GM12801 (cell line): ENCODE data around the gene CCNY.

Source experiments
- TF ChIP-seq, protein P1 (sequence below): IDR thresholded peaks from one replicate; pipeline ENCODE4 v1.5.1; 2011; ENCODE audit warnings: control low read depth; ENCODE audit not compliant: insufficient read length; ENCODE audit errors: extremely low read depth

CCNY gene

GRCh38 chr10:35570397-35570796 lies 234.1 kb downstream of the CCNY start:
- TF ChIP-seq, protein P1, sequence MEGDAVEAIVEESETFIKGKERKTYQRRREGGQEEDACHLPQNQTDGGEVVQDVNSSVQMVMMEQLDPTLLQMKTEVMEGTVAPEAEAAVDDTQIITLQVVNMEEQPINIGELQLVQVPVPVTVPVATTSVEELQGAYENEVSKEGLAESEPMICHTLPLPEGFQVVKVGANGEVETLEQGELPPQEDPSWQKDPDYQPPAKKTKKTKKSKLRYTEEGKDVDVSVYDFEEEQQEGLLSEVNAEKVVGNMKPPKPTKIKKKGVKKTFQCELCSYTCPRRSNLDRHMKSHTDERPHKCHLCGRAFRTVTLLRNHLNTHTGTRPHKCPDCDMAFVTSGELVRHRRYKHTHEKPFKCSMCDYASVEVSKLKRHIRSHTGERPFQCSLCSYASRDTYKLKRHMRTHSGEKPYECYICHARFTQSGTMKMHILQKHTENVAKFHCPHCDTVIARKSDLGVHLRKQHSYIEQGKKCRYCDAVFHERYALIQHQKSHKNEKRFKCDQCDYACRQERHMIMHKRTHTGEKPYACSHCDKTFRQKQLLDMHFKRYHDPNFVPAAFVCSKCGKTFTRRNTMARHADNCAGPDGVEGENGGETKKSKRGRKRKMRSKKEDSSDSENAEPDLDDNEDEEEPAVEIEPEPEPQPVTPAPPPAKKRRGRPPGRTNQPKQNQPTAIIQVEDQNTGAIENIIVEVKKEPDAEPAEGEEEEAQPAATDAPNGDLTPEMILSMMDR: no peak

DNA sequence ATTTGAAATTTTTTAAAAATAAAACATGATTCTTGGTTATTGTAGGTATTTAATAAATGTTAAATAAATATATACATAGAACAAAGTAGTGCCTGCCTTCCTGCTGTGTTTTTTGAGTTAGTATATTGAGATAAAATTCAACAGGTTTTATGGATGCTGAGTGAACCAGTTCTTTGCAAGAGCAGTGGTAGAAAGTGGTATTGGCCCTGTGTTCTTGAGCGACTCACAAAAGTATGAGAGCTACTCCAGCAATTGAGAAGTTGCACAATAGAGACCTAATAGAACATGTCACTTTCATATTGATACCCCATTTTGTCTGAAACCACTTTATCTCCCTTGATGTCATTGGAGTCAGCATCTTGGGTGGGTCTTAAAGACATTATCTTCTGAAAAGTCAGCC lies 236.3 kb downstream of the CCNY start:
- TF ChIP-seq, protein P1: no peak

GRCh38 chr10:35573796-35574195 lies 237.5 kb downstream of the CCNY start:
- TF ChIP-seq, protein P1: no peak

GRCh38 chr10:35574924-35575352 lies 238.6 kb downstream of the CCNY start:
- TF ChIP-seq, protein P1: no peak

DNA sequence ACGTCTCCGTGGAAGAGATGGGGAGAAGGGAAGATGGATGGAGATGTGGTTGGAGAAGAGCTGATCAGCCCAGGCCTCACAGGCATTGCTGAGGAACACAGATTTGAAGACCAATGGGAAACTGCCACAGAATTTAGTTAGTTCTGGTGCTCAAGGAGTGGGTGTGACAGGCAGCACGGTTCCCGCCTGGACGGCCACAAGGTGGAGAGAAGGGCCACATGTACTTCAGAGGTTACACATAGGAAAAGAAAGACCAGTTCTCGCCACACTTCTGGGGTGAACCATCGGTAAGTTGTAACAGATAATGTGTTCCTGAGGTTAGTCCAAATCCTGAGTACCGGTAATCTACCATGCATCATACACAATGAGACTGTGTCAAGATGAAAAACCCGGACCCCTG lies 239.3 kb downstream of the CCNY start:
- TF ChIP-seq, protein P1: no peak

DNA sequence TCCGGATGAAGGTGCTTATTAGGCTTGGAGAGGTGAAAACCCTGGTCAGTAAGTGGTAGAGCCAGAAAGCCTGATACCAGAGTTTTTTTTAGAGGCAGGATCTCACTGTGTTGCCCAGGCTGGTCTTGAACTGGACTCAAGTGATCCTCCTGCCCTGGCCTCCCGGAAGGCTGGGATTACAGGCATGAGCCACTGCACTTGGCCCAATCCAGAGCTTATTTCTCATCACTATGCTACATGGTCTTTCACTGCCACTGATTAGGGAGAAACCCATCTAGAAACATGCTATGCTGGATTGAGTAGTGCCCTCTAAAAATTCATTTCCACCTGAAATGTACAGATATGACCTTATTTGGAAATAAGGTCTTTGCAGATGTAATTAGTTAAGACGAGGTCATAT lies 240.4 kb downstream of the CCNY start:
- TF ChIP-seq, protein P1: no peak

- TF ChIP-seq, protein P1: no peak
Observed at GRCh38 chr10:35577926-35578617, 241.8 kb downstream of the CCNY start.
